ENCODE data around the gene SUMF1.

DNA sequence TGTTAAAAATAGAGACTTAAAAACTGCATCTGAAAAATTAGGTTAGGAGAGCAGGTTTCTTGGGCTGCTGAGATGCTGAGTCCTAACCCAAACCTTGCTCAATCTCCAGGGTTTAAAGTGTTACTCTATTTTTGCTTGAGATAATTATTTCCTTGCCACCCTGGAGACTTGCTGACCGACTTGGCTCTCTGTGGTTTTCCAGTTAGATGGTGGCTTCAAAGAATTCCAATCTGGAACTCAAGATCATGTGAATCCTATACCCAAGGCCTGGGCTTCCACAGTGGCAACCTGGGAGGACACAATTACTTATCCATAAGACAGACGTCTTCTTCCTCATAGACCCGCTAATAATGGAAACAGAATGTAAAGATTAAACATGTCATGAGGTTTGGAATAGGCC lies 47.7 kb downstream of the SUMF1 start:
- TF ChIP-seq, protein P1, sequence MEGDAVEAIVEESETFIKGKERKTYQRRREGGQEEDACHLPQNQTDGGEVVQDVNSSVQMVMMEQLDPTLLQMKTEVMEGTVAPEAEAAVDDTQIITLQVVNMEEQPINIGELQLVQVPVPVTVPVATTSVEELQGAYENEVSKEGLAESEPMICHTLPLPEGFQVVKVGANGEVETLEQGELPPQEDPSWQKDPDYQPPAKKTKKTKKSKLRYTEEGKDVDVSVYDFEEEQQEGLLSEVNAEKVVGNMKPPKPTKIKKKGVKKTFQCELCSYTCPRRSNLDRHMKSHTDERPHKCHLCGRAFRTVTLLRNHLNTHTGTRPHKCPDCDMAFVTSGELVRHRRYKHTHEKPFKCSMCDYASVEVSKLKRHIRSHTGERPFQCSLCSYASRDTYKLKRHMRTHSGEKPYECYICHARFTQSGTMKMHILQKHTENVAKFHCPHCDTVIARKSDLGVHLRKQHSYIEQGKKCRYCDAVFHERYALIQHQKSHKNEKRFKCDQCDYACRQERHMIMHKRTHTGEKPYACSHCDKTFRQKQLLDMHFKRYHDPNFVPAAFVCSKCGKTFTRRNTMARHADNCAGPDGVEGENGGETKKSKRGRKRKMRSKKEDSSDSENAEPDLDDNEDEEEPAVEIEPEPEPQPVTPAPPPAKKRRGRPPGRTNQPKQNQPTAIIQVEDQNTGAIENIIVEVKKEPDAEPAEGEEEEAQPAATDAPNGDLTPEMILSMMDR (IDR thresholded peaks at IDR 0.05) = no peak
- no peak for TF ChIP-seq POLR2A (IDR thresholded peaks at IDR 0.05)

Data from uterus (tissue), 2 donors.